ENCODE results near the gene PHC2.

The PHC2 gene

GRCh38 chr1:33377756-33378155 lies 53.1 kb downstream of the PHC2 start:
- no peak overlapping the region for H2AFZ ChIP-seq (ENCODE audit: low read depth, low read length, severe bottlenecking)
- H3K9ac ChIP-seq (ENCODE audit: low read length) = no peak overlapping the region
- H4K20me1 ChIP-seq (ENCODE audit: low read depth, low read length) = no peaks in the 10 kb centered on the region
- no peaks in the 10 kb centered on the region for H3F3A ChIP-seq (ENCODE audit: insufficient read depth)
- TF ChIP-seq CTCF (IDR thresholded peaks at IDR 0.05; ENCODE audit: insufficient read depth, low read length, poor library complexity, severe bottlenecking) (no peak), EZH2phosphoT487 (conservative IDR thresholded peaks at IDR 0.05; ENCODE audit: low read length) (no peak)
- no peaks in the 10 kb centered on the region for H3K27me3 ChIP-seq (ENCODE audit: low read length)
- no peaks in the 10 kb centered on the region for H3K9me3 ChIP-seq (ENCODE audit: insufficient read depth, low read length)
- no peaks in the 10 kb centered on the region for H3K9me2 ChIP-seq (replicated peaks; ENCODE audit: insufficient read depth, low read length)
- H3K36me3 ChIP-seq (ENCODE audit: low read length) = no peaks in the 10 kb centered on the region
- no peaks in the 10 kb centered on the region for H3K79me2 ChIP-seq (ENCODE audit: insufficient read depth, low read length)
- no peak overlapping the region for H3K27ac ChIP-seq (ENCODE audit: low read depth, low read length)
- no peak overlapping the region for H3K4me3 ChIP-seq (ENCODE audit: insufficient read depth, low read length, poor library complexity, severe bottlenecking)
- no peak overlapping the region for H3K4me2 ChIP-seq (ENCODE audit: low read depth, low read length, poor library complexity, severe bottlenecking)

GRCh38 chr1:33377013-33377412 lies 53.9 kb downstream of the PHC2 start:
- no peaks in the 10 kb centered on the region for H4K20me1 ChIP-seq (ENCODE audit: low read depth, low read length)
- H3K79me2 ChIP-seq (ENCODE audit: insufficient read depth, low read length) = no peaks in the 10 kb centered on the region
- H3K9me2 ChIP-seq (replicated peaks; ENCODE audit: insufficient read depth, low read length) = no peaks in the 10 kb centered on the region
- H3K27ac ChIP-seq (ENCODE audit: low read depth, low read length) = no peak overlapping the region
- H3K4me2 ChIP-seq (ENCODE audit: low read depth, low read length, poor library complexity, severe bottlenecking) = no peak overlapping the region
- TF ChIP-seq CTCF (IDR thresholded peaks at IDR 0.05; ENCODE audit: insufficient read depth, low read length, poor library complexity, severe bottlenecking) (no peak), EZH2phosphoT487 (conservative IDR thresholded peaks at IDR 0.05; ENCODE audit: low read length) (no peak)
- H2AFZ ChIP-seq (ENCODE audit: low read depth, low read length, severe bottlenecking) = no peak overlapping the region
- no peak overlapping the region for H3K9ac ChIP-seq (ENCODE audit: low read length)
- H3K9me3 ChIP-seq (ENCODE audit: insufficient read depth, low read length) = no peaks in the 10 kb centered on the region
- no peaks in the 10 kb centered on the region for H3K36me3 ChIP-seq (ENCODE audit: low read length)
- no peaks in the 10 kb centered on the region for H3F3A ChIP-seq (ENCODE audit: insufficient read depth)
- H3K27me3 ChIP-seq (ENCODE audit: low read length) = no peaks in the 10 kb centered on the region
- no peak overlapping the region for H3K4me3 ChIP-seq (ENCODE audit: insufficient read depth, low read length, poor library complexity, severe bottlenecking)

- no peaks in the 10 kb centered on the region for H3K27me3 ChIP-seq (ENCODE audit: low read length)
- no peaks in the 10 kb centered on the region for H3K79me2 ChIP-seq (ENCODE audit: insufficient read depth, low read length)
- TF ChIP-seq EZH2phosphoT487 (conservative IDR thresholded peaks at IDR 0.05; ENCODE audit: low read length) = no peak
- TF ChIP-seq CTCF (IDR thresholded peaks at IDR 0.05; ENCODE audit: insufficient read depth, low read length, poor library complexity, severe bottlenecking) = no peak
Observed at GRCh38 chr1:33375316-33375715, 55.6 kb downstream of the PHC2 start.

More at GRCh38 chr1:33375316-33375715, 55.6 kb downstream of the PHC2 start:
- Histone ChIP-seq H4K20me1 (ENCODE audit: low read depth, low read length) (no peaks in the 10 kb centered on the region), H3K36me3 (ENCODE audit: low read length) (no peaks in the 10 kb centered on the region), H3F3A (ENCODE audit: insufficient read depth) (no peaks in the 10 kb centered on the region), H2AFZ (ENCODE audit: low read depth, low read length, severe bottlenecking) (no peak overlapping the region), H3K9ac (ENCODE audit: low read length) (no peak overlapping the region), H3K4me2 (ENCODE audit: low read depth, low read length, poor library complexity, severe bottlenecking) (no peak overlapping the region), H3K4me3 (ENCODE audit: insufficient read depth, low read length, poor library complexity, severe bottlenecking) (no peak overlapping the region), H3K9me3 (ENCODE audit: insufficient read depth, low read length) (no peaks in the 10 kb centered on the region), H3K9me2 (replicated peaks; ENCODE audit: insufficient read depth, low read length) (no peaks in the 10 kb centered on the region), H3K27ac (ENCODE audit: low read depth, low read length) (no peak overlapping the region)
